Fibroblast of upper back skin (primary cell): ENCODE measurements around the gene NKAP.
A peak's percentile ranks its signal among the peaks of the same experiment; 100 is the strongest.
"Not testable (repeated sequence)": the region's sequence is repeated elsewhere in the genome, so short reads cannot be mapped to it uniquely, and the experiment has no call there.

Experiments
- DNase-seq: peaks from one replicate; pipeline ENCODE4 v3.0.0-alpha.2; 2013

Gene NKAP

GRCh38 chrX:119935215-119935874, 8.2 kb downstream of the NKAP start:
- DNase-seq = no peak

DNA sequence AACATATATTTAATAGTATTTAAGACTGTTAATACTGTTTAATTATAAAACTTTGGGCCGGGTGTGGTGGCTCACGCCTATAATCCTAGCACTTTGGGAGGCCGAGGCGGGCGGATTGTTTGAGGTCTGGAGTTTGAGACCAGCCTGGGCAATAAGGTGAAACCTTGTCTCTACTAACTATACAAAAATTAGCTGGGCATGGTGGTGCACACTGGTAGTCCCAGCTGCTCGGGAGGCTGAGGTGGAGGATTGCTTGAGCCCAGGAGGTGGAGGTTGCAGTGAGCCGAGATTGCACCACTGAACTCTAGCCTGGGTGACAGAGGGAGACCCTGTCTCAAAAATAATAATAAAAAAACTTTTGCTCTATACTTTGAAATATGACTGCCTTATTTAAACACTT, 21.2 kb downstream of the NKAP start:
- DNase-seq = not testable (repeated sequence)

- DNase-seq = no peak
Observed at GRCh38 chrX:119919835-119920585, 23.5 kb downstream of the NKAP start.

- no peak for DNase-seq
Observed at GRCh38 chrX:119917877-119918276, 25.7 kb downstream of the NKAP start.

DNA sequence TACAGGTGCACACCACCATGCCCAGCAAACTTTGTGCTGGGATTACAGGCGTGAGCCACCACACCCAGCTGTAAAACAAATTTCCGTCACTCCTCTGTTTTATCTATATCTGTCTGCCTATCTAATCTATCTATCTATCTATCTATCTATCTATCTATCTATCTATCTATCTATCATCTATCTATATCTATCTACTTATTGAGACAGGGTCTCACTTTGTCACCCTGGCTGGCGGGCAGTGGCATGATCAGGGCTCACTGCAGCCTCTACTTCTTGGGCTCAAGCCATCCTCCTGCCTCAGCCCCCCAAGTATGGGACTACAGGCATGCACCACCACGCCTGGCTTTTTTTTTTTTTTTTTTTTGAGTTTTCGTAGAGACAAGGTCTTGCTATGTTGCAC, 27.2 kb downstream of the NKAP start:
- no peak for DNase-seq

DNA sequence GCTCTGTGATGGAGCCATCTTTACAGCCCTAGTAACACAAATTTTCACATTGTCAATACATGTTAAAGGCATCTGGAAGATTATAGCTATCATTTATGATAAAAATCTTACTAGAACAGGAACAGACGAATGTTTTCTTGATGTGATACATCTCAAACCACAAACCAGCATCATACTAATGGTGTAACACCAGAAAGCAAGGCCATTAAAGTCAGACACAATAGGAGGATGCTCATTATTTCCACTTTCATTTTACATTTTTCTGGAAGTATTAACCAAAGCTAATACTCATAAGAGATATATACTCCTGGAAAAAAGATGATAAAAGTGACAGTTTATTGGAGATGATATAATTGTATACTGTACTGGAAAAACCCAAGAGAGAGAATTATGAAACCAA, 42.6 kb downstream of the NKAP start:
- DNase-seq = no peak

DNA sequence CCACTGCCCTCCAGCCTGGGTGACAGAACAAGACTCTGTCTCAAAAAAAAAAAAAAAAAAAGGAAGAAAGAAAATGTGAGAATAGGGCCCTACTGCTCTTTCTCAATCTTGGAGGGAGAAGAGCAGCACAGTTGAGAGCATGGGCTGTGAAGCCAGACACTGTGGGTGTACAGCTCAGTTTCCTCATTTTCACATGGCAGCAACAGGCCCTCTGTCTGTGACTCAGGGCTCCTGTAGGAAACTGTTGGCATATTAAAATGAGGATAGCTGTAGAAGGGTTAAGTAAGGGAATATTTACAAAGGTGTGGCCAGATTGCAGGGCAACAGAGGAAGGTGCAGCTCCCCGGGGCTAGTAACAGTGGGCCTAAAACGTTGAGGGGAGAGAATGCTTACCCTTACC, 44.4 kb downstream of the NKAP start:
- DNase-seq = no peak

DNA sequence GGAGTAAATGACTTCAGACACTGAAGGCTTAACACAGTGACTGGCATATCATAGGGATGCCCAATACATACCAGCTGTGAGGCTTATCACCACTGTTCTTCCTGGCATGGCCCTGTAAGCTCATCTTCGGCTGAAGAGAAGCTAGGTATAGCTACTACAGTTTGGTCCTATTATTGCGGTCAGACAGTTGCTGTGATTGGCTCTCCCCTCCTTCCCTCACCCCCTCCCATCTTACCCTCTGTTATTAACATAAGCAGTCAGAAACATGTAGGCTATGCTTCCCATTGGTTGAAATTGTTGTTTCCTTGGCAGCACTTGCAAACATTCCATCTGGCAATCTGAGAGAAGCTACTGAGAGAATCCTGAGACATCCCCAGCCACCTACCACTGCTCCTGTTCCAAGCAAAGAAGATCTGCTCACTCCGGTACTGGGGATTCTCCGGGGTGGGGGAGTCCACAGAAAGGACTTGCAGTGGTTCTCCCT, 47.7 kb downstream of the NKAP start, which contains the start of gene AKAP14:
Gene AKAP14, plus strand, starts transcription at position 51 of the 484 bp plus-strand sequence. CDS start 7,331 bp downstream, outside the sequence.
- DNase-seq = no peak

GRCh38 chrX:119891961-119892692, 51.4 kb downstream of the NKAP start:
- not testable (repeated sequence) for DNase-seq

DNA sequence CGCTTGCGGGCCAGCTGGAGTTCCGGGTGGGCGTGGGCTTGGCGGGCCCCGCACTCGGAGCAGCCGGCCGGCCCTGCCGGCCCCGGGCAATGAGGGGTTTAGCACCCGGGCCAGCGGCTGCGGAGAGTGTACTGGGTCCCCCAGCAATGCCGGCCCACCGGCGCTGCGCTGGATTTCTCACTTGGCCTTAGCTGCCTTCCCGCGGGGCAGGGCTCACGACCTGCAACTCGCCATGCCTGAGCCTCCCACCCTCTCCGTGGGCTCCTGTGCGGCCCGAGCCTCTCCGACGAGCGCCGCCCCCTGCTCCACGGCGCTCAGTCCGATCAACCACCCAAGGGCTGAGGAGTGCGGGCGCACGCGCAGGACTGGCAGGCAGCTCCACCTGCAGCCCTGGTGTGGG, 52.9 kb downstream of the NKAP start:
- DNase-seq = not testable (repeated sequence)

- peak; percentile 41 for DNase-seq
Observed at GRCh38 chrX:119887721-119888425, 55.7 kb downstream of the NKAP start.

- peak; percentile 24 for DNase-seq
Observed at GRCh38 chrX:119885554-119886428, 57.8 kb downstream of the NKAP start.

GRCh38 chrX:119880552-119881437, 62.8 kb downstream of the NKAP start:
- peak; percentile 48 for DNase-seq

DNA sequence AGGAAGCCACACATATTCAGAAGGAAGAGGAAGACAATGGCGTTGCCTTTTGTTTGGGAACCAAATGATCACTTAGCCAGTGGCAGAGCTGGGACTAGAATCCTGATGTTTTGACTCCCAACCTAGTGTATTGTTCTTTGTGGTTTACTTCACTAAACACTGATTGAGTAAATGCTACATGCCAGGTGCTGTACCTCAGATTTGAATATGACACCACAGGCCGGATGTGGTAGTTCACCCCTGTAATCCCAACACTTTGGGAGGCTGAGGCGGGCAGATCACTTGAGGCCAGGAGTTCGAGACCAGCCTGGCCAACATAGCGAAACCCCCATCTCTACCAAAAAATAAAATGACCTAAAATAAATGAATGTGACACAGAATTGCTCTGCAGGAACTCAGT, 63.5 kb downstream of the NKAP start:
- no peak for DNase-seq

DNA sequence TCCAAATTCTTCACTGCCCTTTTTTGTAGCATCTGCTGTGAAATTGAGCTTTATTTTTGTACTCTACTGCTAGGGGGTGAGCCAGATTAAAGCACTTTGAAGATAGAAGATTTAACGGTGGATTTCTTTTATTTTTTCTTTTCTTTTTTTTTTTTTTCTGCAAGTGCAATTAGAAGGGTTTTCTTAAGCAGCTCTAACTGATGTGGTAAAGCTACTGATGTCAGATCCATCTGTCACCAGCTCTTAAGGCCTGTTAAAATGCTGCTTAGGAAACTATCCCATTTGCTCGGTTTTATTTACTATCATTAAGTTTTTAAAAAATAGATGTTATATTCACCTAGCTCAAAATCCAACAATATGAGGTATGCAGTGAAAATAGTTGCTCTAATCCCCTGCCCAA, 64.8 kb downstream of the NKAP start:
- DNase-seq = no peak

- DNase-seq = peak; percentile 75
Observed at GRCh38 chrX:119871599-119872395, 71.8 kb downstream of the NKAP start, which contains the start of the genes NDUFA1 and RNF113A. Gene NDUFA1, plus strand, starts transcription at chrX:119871832. Its CDS starts 80 bp downstream, at chrX:119871912. Gene RNF113A, minus strand, starts transcription at chrX:119871733. Its CDS starts 120 bp downstream, at chrX:119871613.

DNA sequence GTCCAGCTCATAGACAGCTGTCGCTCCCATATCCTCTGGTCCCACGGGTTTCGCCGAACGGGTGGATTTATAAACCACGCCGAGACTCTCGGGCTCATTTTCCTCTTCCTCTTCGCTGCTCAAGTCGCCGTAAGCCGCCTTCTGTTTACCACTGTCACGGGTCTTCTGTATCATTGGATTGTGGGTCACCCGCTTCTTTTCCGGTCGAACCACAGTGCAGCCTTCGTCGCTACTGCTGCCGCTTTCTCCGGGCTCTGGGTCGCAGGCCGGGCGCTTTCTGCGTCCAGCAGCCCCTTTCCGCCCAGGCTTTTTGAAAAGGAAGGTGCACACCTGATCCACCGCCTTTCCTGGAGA, 72.3 kb downstream of the NKAP start:
- no peak for DNase-seq
